ENCODE measurements around the gene ID3.

The ID3 gene

DNA sequence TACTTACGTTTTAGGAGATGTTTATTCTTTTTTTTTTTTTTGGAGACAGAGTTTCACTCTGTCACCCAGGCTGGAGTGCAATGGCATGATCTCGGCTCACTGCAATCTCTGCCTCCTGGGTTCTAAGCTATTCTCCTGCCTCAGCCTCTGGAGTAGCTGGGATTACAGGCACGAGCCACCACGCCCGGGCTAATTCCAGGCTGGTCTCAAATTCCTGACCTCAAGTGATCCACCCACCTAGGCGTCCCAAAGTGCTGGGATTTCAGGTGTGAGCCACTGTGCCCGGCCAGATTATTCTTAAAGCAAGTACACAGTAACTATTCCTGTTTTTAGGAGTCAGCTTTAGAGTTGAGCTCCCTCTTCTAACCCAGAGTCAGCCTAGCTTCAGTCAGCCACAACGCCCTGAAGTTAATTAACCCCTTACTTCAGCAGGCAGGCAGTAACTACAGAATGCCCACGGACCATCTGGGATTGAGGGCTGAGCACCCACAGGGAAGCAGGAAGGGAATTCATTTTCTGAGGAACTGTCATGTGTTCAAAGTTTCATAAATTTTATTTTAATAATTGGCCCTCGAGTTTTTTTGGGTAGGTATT, 5.3 kb upstream of the ID3 start:
- no peak for DNase-seq

DNA sequence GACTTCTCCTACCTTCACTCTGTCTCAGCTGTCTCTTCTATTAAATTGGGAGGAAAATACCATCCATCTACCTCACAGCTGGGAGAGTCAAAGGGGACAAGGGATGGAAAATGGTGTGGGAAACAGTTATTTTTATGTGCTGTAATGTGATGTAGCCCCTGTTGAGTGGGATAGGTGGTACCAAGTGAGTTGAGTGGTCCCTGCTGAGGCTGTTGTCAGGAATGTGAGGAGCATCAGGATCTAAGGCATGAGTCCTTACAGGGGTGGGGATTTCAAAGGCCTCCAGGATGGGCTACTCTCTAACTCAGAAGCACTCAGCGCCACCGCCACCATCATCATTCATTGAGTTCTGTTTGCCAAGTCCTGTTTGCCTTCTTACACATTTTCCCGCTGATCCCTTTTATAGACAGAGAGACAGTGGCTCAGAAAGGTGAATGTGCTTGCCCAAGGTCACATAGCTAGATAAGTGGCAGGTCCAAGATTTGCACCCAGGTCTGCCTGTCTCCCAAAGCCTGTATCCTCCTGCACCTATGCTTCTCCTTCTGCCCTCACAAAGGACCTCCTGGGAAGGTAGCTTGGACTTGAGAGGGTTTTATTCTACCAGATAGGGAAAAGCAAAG, 4.6 kb upstream of the ID3 start:
- DNase-seq = no peak

DNA sequence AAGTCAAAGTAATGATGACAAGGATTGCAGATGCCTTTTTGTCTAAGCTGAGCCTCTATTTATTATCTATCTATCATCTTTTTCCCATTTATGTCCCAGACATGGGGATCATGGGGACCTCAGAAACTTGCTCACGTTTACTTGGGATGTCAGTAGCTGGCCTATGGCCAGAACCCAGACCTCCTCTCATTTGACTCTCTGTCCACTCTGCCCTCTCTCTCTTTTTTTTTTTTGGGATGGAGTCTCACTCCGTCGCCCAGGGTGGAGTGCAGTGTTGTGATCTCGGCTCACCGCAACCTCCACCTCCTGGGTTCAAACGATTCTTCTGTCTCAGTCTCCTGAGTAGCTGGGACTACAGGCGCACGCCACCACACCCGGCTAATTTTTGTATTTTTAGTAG, 3.7 kb upstream of the ID3 start:
- DNase-seq = no peak

GRCh38 chr1:23562137-23562876, 3.0 kb upstream of the ID3 start:
- peak; percentile 52 for DNase-seq

DNA sequence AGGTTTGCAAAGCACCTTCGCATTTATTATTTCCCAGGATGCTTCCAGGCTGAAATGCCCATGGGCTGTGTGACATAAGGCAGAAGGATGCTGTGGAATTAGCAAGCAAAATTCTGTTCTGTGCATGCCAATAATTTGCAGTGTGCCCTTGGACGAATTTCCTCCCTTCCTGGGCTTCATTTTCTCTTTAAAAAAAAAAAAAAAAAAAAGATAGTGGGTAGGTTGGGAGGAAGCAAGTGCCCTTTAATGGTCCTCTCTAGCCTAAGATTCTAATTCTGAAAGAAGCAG, 2.5 kb upstream of the ID3 start:
- DNase-seq = no peak

- no peak for DNase-seq
Measured at GRCh38 chr1:23561076-23561812, 1.9 kb upstream of the ID3 start.

DNA sequence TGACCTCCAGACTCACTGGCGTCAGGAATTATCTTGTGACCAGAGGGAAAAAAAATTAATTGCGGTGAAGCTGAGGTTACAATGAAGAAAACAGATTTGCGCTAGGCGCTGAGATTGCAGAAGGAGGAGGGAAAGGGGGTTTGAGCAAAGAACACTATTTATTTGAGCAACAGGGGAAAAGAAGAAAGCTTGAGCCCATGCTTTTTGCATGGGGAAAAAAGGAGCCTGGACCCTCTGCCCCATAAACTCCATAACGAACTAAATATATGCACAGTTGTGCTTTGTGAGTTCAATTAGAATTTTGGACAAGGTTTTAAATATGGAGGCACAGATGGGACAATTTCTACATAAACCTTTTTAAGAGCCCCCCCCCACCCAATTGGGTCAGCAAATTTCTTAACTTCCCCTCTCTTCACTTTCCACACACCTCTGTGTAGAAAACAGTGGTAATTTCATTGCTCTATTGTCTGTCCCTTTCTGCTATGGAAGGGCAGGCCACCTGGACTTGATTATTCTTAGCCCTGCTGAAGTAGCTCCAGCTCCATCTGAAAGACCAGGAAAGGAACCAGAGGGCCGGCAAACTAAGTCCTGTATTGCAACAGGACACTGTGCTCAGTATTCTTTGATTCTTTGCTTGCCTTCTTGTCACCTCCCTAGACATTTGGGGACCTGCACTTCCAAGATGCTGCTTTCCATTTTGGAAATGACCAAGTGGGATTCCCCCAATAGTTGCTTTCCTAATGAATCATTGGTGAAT, 862 bp upstream of the ID3 start:
- no peak for DNase-seq

- DNase-seq = no peak
Measured at GRCh38 chr1:23558872-23559135, 497 bp downstream of the ID3 start.

- DNase-seq = no peak
Measured at GRCh38 chr1:23558140-23558871, 995 bp downstream of the ID3 start.

GRCh38 chr1:23557471-23558124, 1.7 kb downstream of the ID3 start:
- DNase-seq = no peak

- DNase-seq = no peak
Measured at GRCh38 chr1:23556635-23557470, 2.4 kb downstream of the ID3 start.

- DNase-seq = no peak
Measured at GRCh38 chr1:23555986-23556634, 3.2 kb downstream of the ID3 start.

GRCh38 chr1:23555270-23555985, 3.9 kb downstream of the ID3 start:
- no peak for DNase-seq

GRCh38 chr1:23554481-23555269, 4.6 kb downstream of the ID3 start:
- peak; percentile 36 for DNase-seq

DNA sequence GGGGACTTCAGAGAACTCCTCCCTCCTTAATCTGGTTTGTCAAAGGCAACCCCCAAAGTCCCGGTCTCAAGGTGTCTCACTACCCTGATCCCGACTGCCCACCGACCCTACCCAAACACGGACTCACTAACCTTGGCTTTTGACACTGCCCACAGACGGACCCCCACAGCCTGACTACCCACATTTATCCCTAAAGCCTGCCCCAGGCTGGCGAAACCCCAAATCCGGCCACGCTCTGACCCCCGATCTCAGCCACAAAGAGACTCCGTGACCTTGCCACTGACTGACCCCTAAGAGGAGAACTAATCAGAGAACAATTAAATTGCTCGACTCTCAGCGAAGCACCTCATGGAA, 5.2 kb downstream of the ID3 start:
- DNase-seq = no peak

DNA sequence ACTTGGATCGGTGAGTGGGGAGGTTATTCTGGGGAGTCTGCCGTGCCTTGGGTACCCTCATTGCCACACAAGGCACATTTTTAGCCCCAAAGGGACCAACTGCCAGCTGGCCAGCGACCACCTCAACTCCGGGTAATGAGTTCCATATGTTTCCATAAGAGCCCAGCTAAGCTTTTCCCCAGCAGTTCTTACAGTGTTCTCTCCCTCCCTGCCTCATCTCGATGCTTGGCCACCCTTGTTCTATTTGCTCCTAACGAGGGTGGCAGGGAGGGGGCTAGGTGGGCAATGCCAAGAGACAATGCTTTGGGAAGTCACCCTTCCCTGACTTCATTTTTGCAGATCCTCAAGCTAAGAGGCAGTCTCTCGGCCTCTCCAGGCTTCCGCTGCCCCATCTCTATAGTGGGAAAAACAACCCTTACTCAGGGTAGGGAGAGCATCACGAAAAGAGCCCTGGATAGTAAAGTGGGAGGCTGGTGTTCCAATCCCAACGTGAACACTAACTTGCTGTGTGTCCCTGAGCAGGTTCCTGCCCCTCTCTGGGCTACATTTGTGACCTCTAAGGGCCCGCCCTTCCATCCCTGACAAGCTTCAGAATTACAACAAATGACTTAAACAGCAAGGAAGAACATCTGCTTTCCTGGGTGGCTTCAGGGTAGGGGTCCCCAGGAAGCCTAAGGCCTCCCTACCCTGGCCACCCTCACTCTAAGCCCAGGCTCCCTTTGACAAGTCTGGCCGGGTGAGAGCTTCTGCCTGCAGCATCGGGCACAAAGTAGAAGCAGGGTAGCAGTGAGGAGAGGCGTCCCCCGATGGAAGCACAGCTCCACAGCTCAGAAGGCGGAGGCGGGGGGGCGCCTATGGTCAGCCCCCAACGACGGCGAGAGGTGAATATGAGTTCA, 5.8 kb downstream of the ID3 start:
- no peak for DNase-seq

DNA sequence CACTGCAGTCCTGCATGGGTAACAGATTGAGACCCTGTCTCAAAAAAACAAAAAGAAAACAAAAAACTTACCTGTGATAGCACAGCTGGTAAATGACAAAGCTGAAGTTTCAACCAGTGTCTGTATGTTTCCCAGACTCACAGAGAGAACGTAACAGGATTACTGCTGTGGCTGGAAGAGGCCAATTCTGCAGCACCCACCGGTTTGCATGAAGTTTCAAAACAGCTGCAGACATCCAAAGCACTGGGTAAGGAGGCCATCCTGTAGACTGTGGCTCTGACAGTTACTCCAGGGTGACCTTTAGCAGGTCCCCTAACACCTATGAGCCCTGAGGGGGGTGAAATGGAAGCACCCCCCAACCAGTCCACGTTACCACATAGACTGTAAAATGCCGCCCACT, 7.5 kb downstream of the ID3 start:
- DNase-seq = no peak

DNA sequence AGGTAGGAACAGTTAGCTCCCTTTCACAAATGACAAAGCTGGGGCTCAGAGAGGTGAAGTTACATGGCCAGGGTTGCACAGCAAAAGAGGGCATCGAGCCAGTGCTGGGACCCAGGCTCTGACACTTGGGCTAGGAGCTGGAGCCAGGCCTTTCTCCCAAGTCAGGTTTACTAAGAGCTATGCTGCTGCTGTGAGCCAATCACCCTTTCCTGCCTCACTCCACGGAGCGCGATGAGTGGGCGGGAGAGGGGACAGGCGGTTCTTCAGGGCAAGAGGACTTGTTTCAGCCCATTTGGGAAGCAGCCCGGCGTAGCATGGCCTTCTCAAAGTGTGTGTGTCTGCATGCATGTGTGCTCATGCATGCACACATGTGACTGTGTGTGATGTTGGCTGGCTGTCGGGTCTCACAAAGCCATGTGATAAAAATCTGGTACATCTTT, 10.6 kb downstream of the ID3 start:
- no peak for DNase-seq
